HG03066 (cell line): Measurements from ENCODE around the gene TXNDC17.
"Not testable (repeated sequence)": the region's sequence is repeated elsewhere in the genome, so short reads cannot be mapped to it uniquely, and the experiment has no call there.

Source experiments
- ATAC-seq: cut with Tn5 transposase; IDR thresholded peaks from one replicate; pipeline ENCODE4 v1.9.1; 2021; ENCODE audit warnings: low read depth; ENCODE audit not compliant: unreplicated experiment

Gene TXNDC17

DNA sequence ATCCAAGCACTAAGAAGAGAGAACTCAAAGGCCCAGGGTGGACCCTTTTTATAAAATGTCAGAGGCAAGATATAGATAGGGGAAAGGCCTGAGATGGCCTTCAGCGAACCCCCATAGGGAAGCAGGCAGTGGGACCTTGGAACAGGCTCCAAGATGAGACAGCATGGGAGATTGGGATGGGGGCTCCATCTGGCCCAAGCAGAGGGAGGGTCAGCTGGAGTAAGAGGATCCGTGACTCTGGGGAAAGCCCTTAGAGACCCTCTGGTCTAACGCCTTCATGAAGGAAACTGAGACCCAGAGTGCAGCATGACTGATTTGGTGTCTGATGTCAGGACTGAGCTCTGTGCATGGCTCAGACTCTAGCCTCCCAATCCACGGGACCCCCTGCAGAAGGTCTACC lies 41.5 kb downstream of the TXNDC17 start:
- ATAC-seq: no peak

DNA sequence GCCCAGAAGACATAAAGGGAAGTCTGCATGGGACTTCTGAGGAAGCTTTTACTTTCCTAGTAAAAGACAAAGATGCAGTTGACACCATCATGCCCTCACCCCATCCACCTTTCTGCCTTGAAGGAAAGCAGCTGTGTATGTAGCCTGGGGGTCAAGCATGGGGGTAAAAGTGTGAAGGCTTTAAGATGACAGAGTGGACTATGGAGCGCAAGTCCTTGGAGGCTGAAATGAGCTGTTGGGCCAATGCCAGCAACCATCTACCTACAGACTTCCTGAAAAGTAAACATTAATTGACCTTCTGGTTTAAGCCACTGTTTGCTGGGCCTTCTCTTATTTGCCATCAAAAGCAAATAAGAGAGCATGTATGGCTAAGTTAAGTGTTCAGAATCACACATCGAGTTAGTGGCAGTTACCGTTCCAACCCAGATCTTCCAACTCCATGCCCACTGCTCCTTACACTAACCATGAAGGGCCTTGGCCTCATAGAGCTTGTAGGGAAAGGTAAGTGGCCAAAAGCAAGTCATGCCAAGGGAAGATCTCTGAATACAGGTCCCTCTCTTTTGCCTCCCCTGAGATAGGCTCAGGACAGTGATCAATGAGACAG lies 42.3 kb downstream of the TXNDC17 start:
- no peak for ATAC-seq

DNA sequence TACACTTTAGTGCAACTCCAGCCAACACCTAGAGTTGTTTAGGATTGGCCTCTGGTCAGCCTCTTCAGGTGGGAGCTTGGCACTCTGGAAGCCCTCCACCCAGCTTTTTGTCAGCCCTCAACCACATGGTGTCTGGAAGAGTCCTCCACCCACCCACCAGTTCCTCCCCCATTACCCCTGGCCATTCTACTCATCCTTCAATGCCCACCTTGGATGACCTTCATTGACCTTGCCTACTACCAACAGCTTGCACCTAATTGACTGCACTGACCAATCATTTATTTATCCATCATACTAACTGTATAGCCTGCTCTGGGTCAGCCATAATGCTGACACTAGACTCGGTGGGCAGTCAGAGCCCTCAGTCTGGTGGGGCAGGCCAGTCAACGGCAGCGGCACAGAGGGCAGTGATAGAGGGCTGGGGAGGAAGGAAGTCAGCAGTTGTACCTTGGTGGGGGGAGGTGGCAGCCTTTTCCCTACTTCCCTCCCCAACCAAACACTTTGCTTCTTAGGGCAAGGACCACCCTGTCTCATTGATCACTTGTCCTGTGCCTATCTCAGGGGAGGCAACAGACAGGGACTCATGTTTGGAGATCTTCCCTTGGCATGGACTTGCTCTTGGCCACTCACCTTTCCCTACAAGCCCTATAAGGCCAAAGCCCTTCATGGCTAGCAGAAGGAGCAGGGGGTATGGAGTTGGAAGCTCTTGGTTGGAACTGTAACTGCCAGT lies 43.0 kb downstream of the TXNDC17 start:
- no peak for ATAC-seq

DNA sequence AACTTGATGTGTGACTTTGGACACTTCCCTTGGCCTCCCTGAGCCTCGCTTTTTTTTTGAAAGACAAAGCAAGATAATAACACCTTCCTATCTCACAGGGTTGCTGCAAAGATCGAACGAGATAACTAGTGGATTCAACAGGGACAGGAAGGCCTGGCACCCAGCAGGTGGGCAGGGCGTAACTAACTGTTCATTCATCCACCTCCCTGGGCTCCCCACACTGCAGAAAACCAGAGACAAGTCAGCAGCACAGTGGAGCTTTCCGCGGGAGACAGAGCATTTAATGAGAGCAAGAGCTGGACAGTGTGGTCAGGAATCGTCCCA lies 43.6 kb downstream of the TXNDC17 start:
- no peak for ATAC-seq

DNA sequence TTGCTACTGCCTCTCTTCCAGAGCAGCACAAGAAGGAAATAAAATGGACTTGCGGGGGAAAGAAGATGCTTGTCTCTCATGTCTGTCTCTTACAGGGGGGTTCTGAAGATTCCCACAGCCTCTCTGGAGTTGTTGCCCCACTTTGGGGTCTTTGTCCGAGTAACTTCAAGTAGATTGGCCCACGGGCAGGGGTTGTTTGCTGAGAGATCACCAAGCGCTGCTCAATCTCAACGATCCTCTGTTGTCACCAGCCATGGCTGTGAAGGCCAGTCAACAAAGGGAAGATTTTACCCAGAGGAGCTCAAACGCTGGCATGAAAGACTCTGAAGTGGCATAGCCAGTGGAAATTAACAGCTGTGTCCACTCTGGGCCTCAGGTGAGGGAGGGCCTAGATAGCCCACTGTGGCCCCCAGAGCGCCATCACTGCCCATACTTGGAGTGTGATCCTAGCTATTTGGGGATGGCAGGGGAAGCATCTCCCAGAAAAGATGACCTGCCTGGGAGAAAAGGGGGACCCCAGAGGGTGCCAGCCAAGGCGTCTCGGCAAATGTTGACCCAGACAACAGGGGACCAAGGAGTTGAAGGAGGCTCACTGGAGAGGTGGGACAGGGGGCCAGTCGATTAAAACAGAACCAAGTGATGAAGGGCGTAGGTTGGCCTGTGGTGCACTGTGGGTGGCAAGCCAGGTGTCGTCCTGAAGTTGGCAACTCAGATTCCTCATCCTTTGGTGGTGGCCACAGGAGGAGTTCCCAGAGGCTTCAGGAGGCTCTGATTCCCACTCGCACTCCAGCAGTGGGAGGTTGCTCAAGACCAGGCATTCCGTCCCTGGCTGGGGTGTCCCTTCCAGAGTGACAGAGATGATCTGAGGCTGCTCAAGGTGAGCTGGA lies 44.3 kb downstream of the TXNDC17 start:
- no peak for ATAC-seq

DNA sequence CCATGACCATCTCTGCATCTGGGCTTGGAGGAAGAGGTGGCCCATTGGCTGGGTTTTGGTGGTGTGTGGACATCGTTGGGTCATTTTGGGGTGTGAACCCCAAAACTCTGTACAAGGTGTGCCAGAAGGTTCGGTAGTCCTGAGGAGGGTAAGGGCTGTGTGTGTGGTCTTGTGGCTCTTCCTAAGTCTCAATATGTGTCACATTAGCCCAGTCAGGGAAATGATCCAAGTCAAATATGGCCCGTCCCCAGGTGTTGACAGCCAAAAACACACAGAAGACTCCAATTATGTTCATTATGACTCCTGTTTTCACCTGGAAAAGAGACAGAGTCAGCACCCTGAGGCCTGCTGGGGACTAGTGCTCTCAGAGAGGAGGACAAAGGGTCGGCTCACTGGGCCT lies 45.2 kb downstream of the TXNDC17 start:
- no peak for ATAC-seq

DNA sequence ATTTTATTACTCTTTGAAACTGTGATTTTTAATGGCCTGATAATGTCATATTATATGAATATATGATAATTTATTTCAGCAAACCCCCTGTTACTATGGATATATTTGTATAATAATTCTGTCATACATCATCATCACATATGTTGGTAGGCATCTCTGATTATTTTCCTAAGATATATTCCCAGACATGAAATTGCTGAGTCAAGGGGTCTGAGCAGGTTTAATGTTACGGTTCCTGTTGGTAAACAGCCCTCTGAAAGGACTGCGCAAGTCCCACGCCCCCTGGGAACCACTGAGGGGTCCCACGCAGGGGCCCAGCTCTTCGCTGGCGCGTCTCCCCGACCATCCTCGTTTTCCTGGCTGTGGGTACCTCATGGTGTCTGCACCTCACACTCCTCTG lies 48.1 kb downstream of the TXNDC17 start:
- no peak for ATAC-seq

DNA sequence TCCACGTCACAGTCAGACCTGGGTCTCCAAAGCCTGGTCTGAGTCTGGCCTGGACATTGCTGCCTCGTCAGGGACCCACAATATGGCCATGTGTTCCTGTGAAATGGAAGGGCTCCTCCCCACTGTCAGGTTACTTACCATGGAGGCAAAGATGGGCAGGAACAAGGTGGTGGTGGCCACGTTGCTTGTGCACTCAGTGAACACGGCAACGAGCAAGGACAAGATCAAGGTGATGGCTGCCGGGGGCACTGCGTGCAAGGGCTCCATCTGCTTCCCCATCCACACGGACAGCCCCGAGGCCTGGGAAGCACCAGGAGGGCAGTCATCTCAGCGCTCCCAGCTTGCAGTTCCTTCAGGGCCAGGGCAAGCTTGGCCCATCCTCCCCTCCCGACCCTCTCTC lies 49.8 kb downstream of the TXNDC17 start:
- no peak for ATAC-seq

DNA sequence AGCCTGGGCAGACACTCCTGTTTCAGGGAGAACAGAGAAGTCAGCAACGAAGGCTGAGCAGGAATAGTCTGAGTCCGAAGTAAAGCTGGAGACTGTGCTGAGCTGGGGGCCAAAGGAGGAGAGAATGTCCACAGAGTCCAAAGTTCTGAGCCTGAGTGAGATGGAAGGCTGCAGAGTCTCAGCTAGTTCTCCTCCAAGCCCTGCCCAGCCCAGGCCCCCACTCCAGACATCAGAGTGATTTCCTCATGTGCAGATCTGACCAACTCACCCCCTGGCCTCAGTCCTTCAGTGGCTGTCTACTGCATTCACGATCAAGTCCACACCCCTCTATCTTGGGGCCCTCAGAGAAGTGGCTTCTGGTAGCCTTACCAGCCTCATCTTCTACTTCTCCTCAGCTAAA lies 50.7 kb downstream of the TXNDC17 start:
- ATAC-seq: no peak

DNA sequence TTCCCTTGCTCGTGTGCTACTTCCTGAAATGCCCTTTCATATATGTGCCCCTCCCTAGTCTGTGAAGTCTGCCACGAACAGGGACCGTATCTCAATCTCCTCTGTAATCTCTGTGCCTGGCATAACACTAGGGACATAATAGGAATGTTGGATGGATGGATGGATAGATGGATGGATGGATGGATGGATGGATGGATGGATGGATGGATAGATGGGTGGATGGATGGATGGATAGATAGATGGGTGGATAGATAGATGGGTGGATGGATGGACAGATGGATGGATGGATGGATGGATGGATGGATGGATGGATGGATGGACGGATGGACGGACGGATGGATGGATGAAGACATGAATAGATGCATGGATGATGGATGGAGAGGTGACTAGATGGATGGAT lies 51.1 kb downstream of the TXNDC17 start:
- ATAC-seq: not testable (repeated sequence)
